A673 (cell line): ENCODE measurements around the gene TBC1D22A. TPM values are rescaled to one million over a fixed set of nuclear protein-coding genes. Genes with fewer than 3 reads are reported as not detected.

ENCODE experiments used
- BruUV-seq: library from RNA; stranded (reverse); fragments of 400-500 nt; replicated peaks from 2 replicates; lab custom pipeline; 2021; lab: Mats Ljungman, UMichigan
- CTCF ChIA-PET: fragments of 300-600 bp; sonication (Branson Sonifier 250); formaldehyde crosslinking; loops from one replicate; lab custom pipeline; 2022; ENCODE audit warnings: antibody characterized with exemption; lab: Charles Lee
- POLR2A ChIA-PET: fragments of 300-600 bp; sonication (Branson Sonifier 250); formaldehyde crosslinking; loops from one replicate; lab custom pipeline; 2022; ENCODE audit warnings: antibody characterized with exemption; ENCODE audit not compliant: low non-redundant PET; lab: Charles Lee
- DNase-seq: peaks from one replicate; pipeline ENCODE4 v3.0.0-alpha.2; 2015; ENCODE audit warnings: low spot score
- H3K27ac ChIP-seq: fragments of 200-600 bp; sonication (generic); 2 replicates; pipeline ENCODE4 v1.5.1; 2016; ENCODE audit warnings: mixed run types, low read depth, mild to moderate bottlenecking, mixed read lengths, antibody characterized with exemption, low read length; ENCODE audit not compliant: poor library complexity, severe bottlenecking
- H3K27me3 ChIP-seq: fragments of 200-600 bp; sonication (generic); replicated peaks from 2 replicates; pipeline ENCODE4 v1.6.1; 2017; ENCODE audit warnings: mixed run types, low read depth, mild to moderate bottlenecking, mixed read lengths, antibody characterized with exemption, low read length; ENCODE audit not compliant: insufficient read depth, poor library complexity
- H3K36me3 ChIP-seq: fragments of 200-600 bp; sonication (generic); 2 replicates; pipeline ENCODE4 v1.6.1; 2016; ENCODE audit warnings: mixed run types, mild to moderate bottlenecking, mixed read lengths, antibody characterized with exemption, low read length; ENCODE audit not compliant: insufficient read depth, poor library complexity, severe bottlenecking
- H3K4me1 ChIP-seq: fragments of 200-600 bp; sonication (generic); 2 replicates; pipeline ENCODE4 v1.6.1; 2017; ENCODE audit warnings: mixed run types, mild to moderate bottlenecking, mixed read lengths, antibody characterized with exemption, low read length; ENCODE audit not compliant: insufficient read depth, poor library complexity, severe bottlenecking
- H3K4me3 ChIP-seq: fragments of 200-600 bp; sonication (generic); 2 replicates; pipeline ENCODE4 v1.5.1; 2016; ENCODE audit warnings: low read depth, mixed run types, mild to moderate bottlenecking, mixed read lengths, low read length; ENCODE audit not compliant: poor library complexity, severe bottlenecking
- H3K9me3 ChIP-seq: fragments of 200-600 bp; sonication (generic); 2 replicates; pipeline ENCODE4 v1.6.1; 2016; ENCODE audit warnings: mixed run types, low read depth, mild to moderate bottlenecking, mixed read lengths, antibody characterized with exemption, low read length; ENCODE audit not compliant: poor library complexity, severe bottlenecking
- CTCF ChIP-seq: fragments of 300-800, 200-600 bp; sonication (generic); conservative IDR thresholded peaks from 2 replicates; pipeline ENCODE4 v1.5.1; 2017; ENCODE audit warnings: low read depth, mild to moderate bottlenecking, antibody characterized with exemption, low read length, moderate library complexity, mixed read lengths
- EZH2 ChIP-seq: fragments of 200-600 bp; sonication (generic); IDR thresholded peaks from 2 replicates; pipeline ENCODE4 v1.6.1; 2017; ENCODE audit warnings: borderline replicate concordance, low read depth, mild to moderate bottlenecking, mixed read lengths, antibody characterized with exemption, low read length; ENCODE audit not compliant: poor library complexity, severe bottlenecking
- intact Hi-C: fragments of 100-400 bp; cut with micrococcal nuclease; formaldehyde crosslinking; loops from one replicate; pipeline ENCODE4 v1.10.0; 2022; ENCODE audit not compliant: unreplicated experiment
- total RNA-seq: library from RNA; stranded (reverse); gene quantifications from 2 replicates; pipeline ENCODE4 v1.2.3, GENCODE V29; 2021

TBC1D22A gene
- total RNA-seq, 1 experiment from 2014 or later = 22.5 TPM

DNA sequence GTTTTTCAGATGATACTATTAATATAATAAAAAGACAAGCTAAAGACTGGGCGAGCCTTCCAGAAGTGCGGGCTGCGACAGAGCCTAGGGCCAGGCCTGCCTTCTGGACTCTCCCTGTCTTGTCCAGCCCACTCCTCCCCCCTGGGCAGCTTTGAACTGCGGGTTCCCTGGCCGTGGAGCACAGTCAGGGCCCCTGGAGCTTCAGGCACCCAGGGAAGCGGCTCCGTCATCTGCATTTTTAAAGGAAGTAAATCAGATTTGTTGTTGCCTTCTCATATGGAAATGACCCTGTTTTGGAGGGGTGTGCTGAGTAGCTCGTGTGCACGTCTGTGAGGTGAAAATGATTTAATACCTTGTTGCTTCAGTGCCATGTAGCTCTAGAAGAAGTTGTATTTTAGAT lies 265.3 kb downstream of the TBC1D22A start:
- intact Hi-C loops = no loop called here
- TF ChIP-seq EZH2 = no peak
- TF ChIP-seq CTCF = no peak
- no peaks in the 10 kb centered on the region for H3K27me3 ChIP-seq
- ChIA-PET POLR2A (no interaction called here), CTCF (no interaction called here)
- H3K27ac ChIP-seq = no peak overlapping the region
- H3K36me3 ChIP-seq = no peaks in the 10 kb centered on the region
- no TSS peak for BruUV-seq
- H3K9me3 ChIP-seq = no peaks in the 10 kb centered on the region
- no peak for DNase-seq
- no peak overlapping the region for H3K4me3 ChIP-seq
- no peaks in the 10 kb centered on the region for H3K4me1 ChIP-seq

- BruUV-seq = no TSS peak
- POLR2A ChIA-PET = no interaction called here
Observed at GRCh38 chr22:47029244-47030074, 267.0 kb downstream of the TBC1D22A start.

DNA sequence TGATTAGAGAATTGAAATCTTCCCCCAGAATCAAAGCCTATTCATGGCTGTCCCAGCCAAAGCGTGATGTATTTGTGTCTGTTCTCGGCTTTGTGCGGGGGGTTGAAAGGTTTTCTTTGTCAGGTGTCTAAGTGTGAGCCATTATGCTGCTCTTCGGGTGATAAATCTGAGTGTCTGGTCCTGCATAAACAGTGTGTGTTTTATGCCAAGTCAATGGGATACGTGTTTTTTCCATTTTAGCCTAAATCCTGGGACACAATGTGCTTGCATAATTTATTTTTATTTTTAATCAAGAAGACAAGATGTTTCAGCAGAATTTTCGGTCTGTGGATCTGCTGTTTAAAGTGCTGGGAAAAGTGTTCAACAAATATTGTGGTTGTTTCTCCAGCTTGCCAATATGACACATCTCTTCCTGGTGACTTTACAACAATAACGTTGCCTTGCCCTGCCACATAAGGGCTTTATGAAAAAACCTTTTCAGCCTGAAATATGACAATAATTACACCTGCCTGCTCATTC lies 267.8 kb downstream of the TBC1D22A start:
- no peak overlapping the region for H3K27ac ChIP-seq
- H3K4me1 ChIP-seq = no peaks in the 10 kb centered on the region
- intact Hi-C loops = no loop called here
- H3K4me3 ChIP-seq = no peak overlapping the region
- DNase-seq = no peak
- BruUV-seq = no TSS peak
- no peaks in the 10 kb centered on the region for H3K36me3 ChIP-seq
- CTCF ChIA-PET = no interaction called here
- no peaks in the 10 kb centered on the region for H3K9me3 ChIP-seq
- POLR2A ChIA-PET = no interaction called here
- no peaks in the 10 kb centered on the region for H3K27me3 ChIP-seq
- TF ChIP-seq CTCF (no peak), EZH2 (no peak)

More at GRCh38 chr22:47029244-47030074, 267.0 kb downstream of the TBC1D22A start:
- H3K27ac ChIP-seq = no peak overlapping the region
- CTCF ChIA-PET = no interaction called here
- H3K27me3 ChIP-seq = no peaks in the 10 kb centered on the region
- DNase-seq = no peak
- H3K4me1 ChIP-seq = no peaks in the 10 kb centered on the region
- TF ChIP-seq CTCF = no peak
- TF ChIP-seq EZH2 = no peak
- H3K36me3 ChIP-seq = no peaks in the 10 kb centered on the region
- H3K9me3 ChIP-seq = no peaks in the 10 kb centered on the region
- H3K4me3 ChIP-seq = no peak overlapping the region
- intact Hi-C loops = no loop called here
